GM18907 (cell line): Measurements from ENCODE around the gene MAS1.
"Not testable (repeated sequence)": the region's sequence is repeated elsewhere in the genome, so short reads cannot be mapped to it uniquely, and the experiment has no call there.

Source experiments
- ATAC-seq: cut with Tn5 transposase; IDR thresholded peaks from one replicate; pipeline ENCODE4 v1.9.1; 2021; ENCODE audit warnings: mild to moderate bottlenecking, moderate library complexity; ENCODE audit not compliant: unreplicated experiment

MAS1 gene

GRCh38 chr6:159890792-159891191 is at the start of gene MAS1:
Gene MAS1 (plus strand): TSS chr6:159890988. CDS start chr6:159906956, 15,968 bp downstream.
- no peak for ATAC-seq

- ATAC-seq, result no peak
Observed at GRCh38 chr6:159842035-159842434, 48.8 kb upstream of the MAS1 start.

- ATAC-seq, result no peak
Observed at GRCh38 chr6:159844737-159845645, 45.8 kb upstream of the MAS1 start.

GRCh38 chr6:159848552-159848951 is 42.2 kb upstream of the MAS1 start:
- not testable (repeated sequence) for ATAC-seq

- not testable (repeated sequence) for ATAC-seq
Observed at GRCh38 chr6:159849851-159850250, 40.9 kb upstream of the MAS1 start.

GRCh38 chr6:159852877-159853276 is 37.9 kb upstream of the MAS1 start:
- no peak for ATAC-seq

GRCh38 chr6:159853754-159854153 is 37.0 kb upstream of the MAS1 start:
- no peak for ATAC-seq

GRCh38 chr6:159854959-159855358 is 35.8 kb upstream of the MAS1 start:
- ATAC-seq, result no peak

- ATAC-seq, result no peak
Observed at GRCh38 chr6:159858259-159858658, 32.5 kb upstream of the MAS1 start.

GRCh38 chr6:159860482-159860881 is 30.3 kb upstream of the MAS1 start:
- no peak for ATAC-seq

- no peak for ATAC-seq
Observed at GRCh38 chr6:159862103-159862502, 28.7 kb upstream of the MAS1 start.

- ATAC-seq, result not testable (repeated sequence)
Observed at GRCh38 chr6:159863341-159863740, 27.4 kb upstream of the MAS1 start.

- ATAC-seq, result no peak
Observed at GRCh38 chr6:159865226-159865920, 25.4 kb upstream of the MAS1 start.

- no peak for ATAC-seq
Observed at GRCh38 chr6:159866286-159867247, 24.2 kb upstream of the MAS1 start.

GRCh38 chr6:159871241-159871640 is 19.5 kb upstream of the MAS1 start:
- no peak for ATAC-seq

- ATAC-seq, result no peak
Observed at GRCh38 chr6:159871906-159872305, 18.9 kb upstream of the MAS1 start.

GRCh38 chr6:159874435-159874834 is 16.4 kb upstream of the MAS1 start:
- no peak for ATAC-seq

GRCh38 chr6:159875194-159875593 is 15.6 kb upstream of the MAS1 start:
- ATAC-seq, result no peak

- ATAC-seq, result no peak
Observed at GRCh38 chr6:159876242-159876641, 14.5 kb upstream of the MAS1 start.

- no peak for ATAC-seq
Observed at GRCh38 chr6:159877256-159877808, 13.5 kb upstream of the MAS1 start.

- no peak for ATAC-seq
Observed at GRCh38 chr6:159878341-159878740, 12.4 kb upstream of the MAS1 start.
